CD4-positive, alpha-beta T cell treated with Interleukin-4 for 1 hour (primary cell): ENCODE data around the gene PRKAA2.

Experiments used
- DNase-seq, 2 donors: peaks; one replicate each; pipeline ENCODE4 v3.0.0-alpha.2; 2020 to 2022

The PRKAA2 gene

GRCh38 chr1:56655991-56656613 lies 11.0 kb downstream of the PRKAA2 start:
- DNase-seq = no peak

GRCh38 chr1:56658254-56658653 lies 13.1 kb downstream of the PRKAA2 start:
- no peak for DNase-seq

- no peak for DNase-seq
These were observed 15.2 kb downstream of the PRKAA2 start for GRCh38 chr1:56660293-56660692.

- no peak for DNase-seq
These were observed 18.7 kb downstream of the PRKAA2 start for GRCh38 chr1:56663846-56664245.

- no peak for DNase-seq
These were observed 20.3 kb downstream of the PRKAA2 start for GRCh38 chr1:56665384-56665783.

- no peak for DNase-seq
These were observed 21.0 kb downstream of the PRKAA2 start for GRCh38 chr1:56666112-56666608.

- no peak for DNase-seq
These were observed 25.2 kb downstream of the PRKAA2 start for GRCh38 chr1:56670350-56670749.

- no peak for DNase-seq
These were observed 26.0 kb downstream of the PRKAA2 start for GRCh38 chr1:56671085-56671484.

- no peak for DNase-seq
These were observed 26.4 kb downstream of the PRKAA2 start for GRCh38 chr1:56671542-56671941.

GRCh38 chr1:56672579-56672978 lies 27.5 kb downstream of the PRKAA2 start:
- DNase-seq = no peak

GRCh38 chr1:56675763-56676162 lies 30.6 kb downstream of the PRKAA2 start:
- DNase-seq = no peak

- no peak for DNase-seq
These were observed 31.5 kb downstream of the PRKAA2 start for GRCh38 chr1:56676571-56677035.

- DNase-seq = no peak
These were observed 38.5 kb downstream of the PRKAA2 start for GRCh38 chr1:56683569-56683968.

GRCh38 chr1:56686169-56686568 lies 41.1 kb downstream of the PRKAA2 start:
- no peak for DNase-seq

GRCh38 chr1:56688522-56689026 lies 43.5 kb downstream of the PRKAA2 start:
- no peak for DNase-seq

GRCh38 chr1:56696663-56697062 lies 51.5 kb downstream of the PRKAA2 start:
- no peak for DNase-seq

- no peak for DNase-seq
These were observed 58.6 kb downstream of the PRKAA2 start for GRCh38 chr1:56703747-56704146.

- no peak for DNase-seq
These were observed 62.3 kb downstream of the PRKAA2 start for GRCh38 chr1:56707379-56707778.

- peak in 1 of 2 donors; percentile 26 for DNase-seq
These were observed 64.3 kb downstream of the PRKAA2 start for GRCh38 chr1:56709269-56709880.

- DNase-seq = no peak
These were observed 64.9 kb downstream of the PRKAA2 start for GRCh38 chr1:56709995-56710394.

- DNase-seq = no peak
These were observed 65.5 kb downstream of the PRKAA2 start for GRCh38 chr1:56710646-56711045.

GRCh38 chr1:56712150-56712549 lies 67.0 kb downstream of the PRKAA2 start:
- DNase-seq = no peak

- DNase-seq = no peak
These were observed 68.0 kb downstream of the PRKAA2 start for GRCh38 chr1:56713112-56713511.

- no peak for DNase-seq
These were observed 70.0 kb downstream of the PRKAA2 start for GRCh38 chr1:56715156-56715555.
